ENCODE data around the gene NAPA.

Gene NAPA

DNA sequence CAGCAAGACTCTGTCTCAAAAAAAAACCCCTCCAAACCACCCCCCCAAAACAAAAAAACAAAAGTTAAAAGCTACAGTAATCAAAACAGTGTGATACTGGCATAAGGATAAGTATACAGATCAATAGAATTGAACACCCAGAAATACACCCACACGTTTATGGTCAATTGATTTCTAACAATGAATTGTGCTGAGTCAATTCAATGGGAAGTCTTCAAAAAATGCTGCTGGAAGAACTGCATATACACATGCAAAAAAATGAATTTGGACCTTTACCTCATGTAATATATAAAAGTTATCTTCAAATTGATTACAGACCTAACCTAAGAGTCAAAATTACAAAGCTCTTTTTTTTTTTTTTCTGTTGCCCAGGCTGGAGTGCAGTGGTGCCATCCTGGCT is 19.8 kb upstream of the NAPA start:
- H2BK120ac ChIP-seq (ENCODE audit: insufficient read depth, low read length, poor library complexity) = no peak overlapping the region

DNA sequence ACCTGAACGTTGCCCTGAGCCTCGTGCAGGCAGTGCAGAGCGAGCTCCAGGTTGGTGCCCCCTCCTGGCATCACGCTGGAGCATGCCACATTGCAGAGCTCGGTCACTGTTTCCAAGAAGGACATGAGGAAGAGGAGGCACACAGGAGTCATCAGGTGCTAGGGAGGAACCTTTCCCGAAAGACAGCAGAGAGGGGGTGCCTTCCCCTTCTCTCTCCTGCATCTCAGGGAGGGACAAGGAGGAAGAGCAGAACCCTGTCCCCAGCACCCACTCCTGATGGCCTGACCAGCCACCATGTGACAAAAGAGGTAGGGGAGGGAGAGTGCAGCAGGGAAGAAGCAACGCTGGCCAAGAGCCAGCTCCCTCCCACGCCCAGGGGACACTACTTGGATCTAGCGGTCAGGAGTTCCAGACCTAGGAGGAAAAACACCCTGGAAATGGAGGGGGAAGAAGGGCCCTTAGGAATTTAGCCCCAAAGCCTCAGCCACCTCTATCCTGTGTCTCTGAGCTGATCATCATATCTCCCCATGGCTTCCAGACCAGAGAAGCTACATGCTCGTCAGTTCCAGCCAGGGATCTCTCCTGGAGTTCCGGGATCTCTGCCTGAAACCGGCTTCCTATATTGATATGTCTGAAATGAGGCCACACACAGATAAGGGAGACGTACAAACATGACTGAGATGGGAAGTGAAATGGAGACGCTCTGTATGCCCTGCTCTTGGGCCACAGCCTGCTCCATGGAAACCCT is 17.0 kb upstream of the NAPA start:
- no peak overlapping the region for H4K8ac ChIP-seq (ENCODE audit: low read depth, low read length)
- no peaks in the 10 kb centered on the region for H3K4me1 ChIP-seq (ENCODE audit: control insufficient read depth in 1 of 2, insufficient read depth in 2 of 2, low read length in 2 of 2)
- no peak overlapping the region for H4K91ac ChIP-seq (ENCODE audit: low read depth, low read length)
- H2AFZ ChIP-seq (ENCODE audit: insufficient read depth, low read length, poor library complexity) = no peak overlapping the region
- H2AK5ac ChIP-seq (ENCODE audit: low read length) = no peak overlapping the region
- H3K4me3 ChIP-seq (ENCODE audit: low read depth, low read length) = no peak overlapping the region
- no peak overlapping the region for H3K4me2 ChIP-seq (ENCODE audit: low read length)
- H3K14ac ChIP-seq (ENCODE audit: low read length) = no peak overlapping the region
- H3K9ac ChIP-seq (ENCODE audit: low read length) = no peak overlapping the region
- WGBS (ENCODE audit: extremely low coverage, insufficient coverage, insufficient read length) = no CpG with 5 or more reads among the region's 14 CpGs
- H3K9me3 ChIP-seq (ENCODE audit: insufficient read depth, low read depth, low read length) = no peaks in the 10 kb centered on the region
- H3K27me3 ChIP-seq (ENCODE audit: insufficient read depth, low read length) = no peaks in the 10 kb centered on the region
- H2BK120ac ChIP-seq (ENCODE audit: insufficient read depth, low read length, poor library complexity) = no peak overlapping the region
- H3K27ac ChIP-seq (ENCODE audit: low read depth, low read length) = no peak overlapping the region
- H2BK12ac ChIP-seq (ENCODE audit: low read length) = no peak overlapping the region
- H2BK5ac ChIP-seq (ENCODE audit: low read depth, low read length, poor library complexity) = no peak overlapping the region
- no peak for DNase-seq
- H3K23ac ChIP-seq (ENCODE audit: low read length) = no peak overlapping the region
- no peak overlapping the region for H3K18ac ChIP-seq (ENCODE audit: low read length)
- H3K36me3 ChIP-seq (ENCODE audit: control insufficient read depth in 1 of 2, insufficient read depth in 2 of 2, low read length in 2 of 2) = no peaks in the 10 kb centered on the region
- H3K79me1 ChIP-seq (ENCODE audit: low read length) = no peaks in the 10 kb centered on the region
- H3K79me2 ChIP-seq (ENCODE audit: control insufficient read depth, insufficient read depth, low read length, poor library complexity) = no peaks in the 10 kb centered on the region
- no peak overlapping the region for H4K12ac ChIP-seq (ENCODE audit: low read depth, low read length)
- no peak overlapping the region for H3K4ac ChIP-seq (ENCODE audit: low read depth, low read length)

More for the DNA sequence above, 19.8 kb upstream of the NAPA start:
- no peak overlapping the region for H4K12ac ChIP-seq (ENCODE audit: low read depth, low read length)
- DNase-seq = no peak
- H3K4ac ChIP-seq (ENCODE audit: low read depth, low read length) = no peak overlapping the region
- H3K9me3 ChIP-seq (ENCODE audit: insufficient read depth, low read depth, low read length) = no peaks in the 10 kb centered on the region
- no peaks in the 10 kb centered on the region for H3K79me1 ChIP-seq (ENCODE audit: low read length)
- H2BK5ac ChIP-seq (ENCODE audit: low read depth, low read length, poor library complexity) = no peak overlapping the region
- no peak overlapping the region for H4K8ac ChIP-seq (ENCODE audit: low read depth, low read length)
- no peak overlapping the region for H3K4me3 ChIP-seq (ENCODE audit: low read depth, low read length)
- H3K23ac ChIP-seq (ENCODE audit: low read length) = no peak overlapping the region
- H3K18ac ChIP-seq (ENCODE audit: low read length) = no peak overlapping the region
- H3K4me2 ChIP-seq (ENCODE audit: low read length) = no peak overlapping the region
- no peaks in the 10 kb centered on the region for H3K36me3 ChIP-seq (ENCODE audit: control insufficient read depth in 1 of 2, insufficient read depth in 2 of 2, low read length in 2 of 2)
- H4K91ac ChIP-seq (ENCODE audit: low read depth, low read length) = no peak overlapping the region
- no peak overlapping the region for H3K27ac ChIP-seq (ENCODE audit: low read depth, low read length)
- no peak overlapping the region for H2AK5ac ChIP-seq (ENCODE audit: low read length)
- H2BK12ac ChIP-seq (ENCODE audit: low read length) = no peak overlapping the region
- no CpG with 5 or more reads among the region's 1 CpG for WGBS (ENCODE audit: extremely low coverage, insufficient coverage, insufficient read length)
- H3K79me2 ChIP-seq (ENCODE audit: control insufficient read depth, insufficient read depth, low read length, poor library complexity) = no peaks in the 10 kb centered on the region
- no peak overlapping the region for H2AFZ ChIP-seq (ENCODE audit: insufficient read depth, low read length, poor library complexity)
- no peaks in the 10 kb centered on the region for H3K4me1 ChIP-seq (ENCODE audit: control insufficient read depth in 1 of 2, insufficient read depth in 2 of 2, low read length in 2 of 2)
- H3K27me3 ChIP-seq (ENCODE audit: insufficient read depth, low read length) = no peaks in the 10 kb centered on the region
- H3K14ac ChIP-seq (ENCODE audit: low read length) = no peak overlapping the region
- no peak overlapping the region for H3K9ac ChIP-seq (ENCODE audit: low read length)

DNA sequence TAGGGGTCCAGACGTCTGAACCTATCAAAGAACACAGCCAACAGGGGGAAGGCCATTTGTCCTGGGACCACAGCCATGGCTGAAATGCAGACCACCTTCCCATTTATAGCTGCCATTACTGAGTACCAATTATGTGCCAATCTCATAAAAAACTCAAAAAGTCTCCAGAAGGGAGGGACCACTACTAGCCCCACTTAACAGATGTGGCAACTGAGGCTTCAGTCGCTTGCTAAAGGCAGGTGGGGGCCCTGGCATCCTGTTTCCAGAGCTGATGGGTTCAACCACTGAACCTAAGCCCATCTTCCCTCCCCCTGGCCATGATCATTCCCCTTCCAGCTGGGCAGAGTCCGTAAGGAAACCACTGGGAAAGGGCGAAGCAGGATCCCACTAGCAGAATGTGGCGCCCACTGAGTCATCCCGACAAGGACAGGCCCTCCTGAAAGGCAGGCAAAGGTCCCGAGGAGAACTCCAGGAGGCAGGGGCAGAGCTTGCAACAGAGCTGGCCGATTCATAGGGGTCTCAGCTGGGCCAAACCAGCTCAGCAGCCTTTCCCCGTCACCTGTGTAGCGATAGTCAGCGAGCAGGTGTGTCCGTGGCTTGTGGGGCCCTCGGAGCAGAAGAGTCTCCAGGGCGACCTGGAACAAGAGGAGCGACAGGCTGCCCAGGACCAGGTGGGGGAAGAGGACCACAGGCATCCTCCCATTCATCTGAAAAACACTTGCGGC is 14.3 kb upstream of the NAPA start:
- DNase-seq = no peak

DNA sequence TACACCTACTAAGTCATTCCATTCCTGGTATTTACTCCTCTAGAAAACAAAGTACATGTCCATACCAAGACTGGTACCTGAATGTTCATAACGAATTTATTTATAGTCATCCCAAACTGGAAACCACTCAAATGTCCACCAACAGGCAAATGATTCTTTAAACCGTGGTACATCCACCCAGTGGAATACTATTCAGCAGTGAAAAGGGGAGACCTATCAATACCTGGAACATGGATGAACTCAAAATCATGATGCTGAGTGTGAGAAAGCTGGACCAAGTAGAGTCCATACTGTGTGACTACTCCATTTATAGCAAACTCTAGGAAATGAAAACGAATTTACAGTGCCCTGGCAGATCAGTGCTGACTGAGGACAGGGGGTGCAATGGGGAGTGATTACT is 11.9 kb upstream of the NAPA start:
- H4K12ac ChIP-seq (ENCODE audit: low read depth, low read length) = no peak overlapping the region
- no peak overlapping the region for H2BK12ac ChIP-seq (ENCODE audit: low read length)
- H4K91ac ChIP-seq (ENCODE audit: low read depth, low read length) = no peak overlapping the region
- H3K27me3 ChIP-seq (ENCODE audit: insufficient read depth, low read length) = no peaks in the 10 kb centered on the region
- H3K9ac ChIP-seq (ENCODE audit: low read length) = no peak overlapping the region
- no peak for DNase-seq
- no peak overlapping the region for H3K4me2 ChIP-seq (ENCODE audit: low read length)
- H3K79me2 ChIP-seq (ENCODE audit: control insufficient read depth, insufficient read depth, low read length, poor library complexity) = no peaks in the 10 kb centered on the region
- peaks cover 0 to 2% of the 10 kb centered on the region in 2 experiments for H3K4me1 ChIP-seq (ENCODE audit: control insufficient read depth in 1 of 2, insufficient read depth in 2 of 2, low read length in 2 of 2)
- H2AK5ac ChIP-seq (ENCODE audit: low read length) = no peak overlapping the region
- no peak overlapping the region for H3K18ac ChIP-seq (ENCODE audit: low read length)
- no peaks in the 10 kb centered on the region for H3K79me1 ChIP-seq (ENCODE audit: low read length)
- H3K14ac ChIP-seq (ENCODE audit: low read length) = no peak overlapping the region
- H3K9me3 ChIP-seq (ENCODE audit: insufficient read depth, low read depth, low read length) = no peaks in the 10 kb centered on the region
- no peaks in the 10 kb centered on the region for H3K36me3 ChIP-seq (ENCODE audit: control insufficient read depth in 1 of 2, insufficient read depth in 2 of 2, low read length in 2 of 2)
- no peak overlapping the region for H3K4ac ChIP-seq (ENCODE audit: low read depth, low read length)
- H3K27ac ChIP-seq (ENCODE audit: low read depth, low read length) = no peak overlapping the region
- no peak overlapping the region for H2AFZ ChIP-seq (ENCODE audit: insufficient read depth, low read length, poor library complexity)
- H3K4me3 ChIP-seq (ENCODE audit: low read depth, low read length) = no peak overlapping the region
- WGBS (ENCODE audit: extremely low coverage, insufficient coverage, insufficient read length) = no CpG with 5 or more reads among the region's 3 CpGs
- no peak overlapping the region for H2BK120ac ChIP-seq (ENCODE audit: insufficient read depth, low read length, poor library complexity)
- no peak overlapping the region for H2BK5ac ChIP-seq (ENCODE audit: low read depth, low read length, poor library complexity)
- no peak overlapping the region for H3K23ac ChIP-seq (ENCODE audit: low read length)
- H4K8ac ChIP-seq (ENCODE audit: low read depth, low read length) = no peak overlapping the region

More for the DNA sequence above, 14.3 kb upstream of the NAPA start:
- H3K9ac ChIP-seq (ENCODE audit: low read length) = no peak overlapping the region
- H3K4me1 ChIP-seq (ENCODE audit: control insufficient read depth in 1 of 2, insufficient read depth in 2 of 2, low read length in 2 of 2) = no peaks in the 10 kb centered on the region
- H3K18ac ChIP-seq (ENCODE audit: low read length) = no peak overlapping the region
- H2AK5ac ChIP-seq (ENCODE audit: low read length) = no peak overlapping the region
- no peak overlapping the region for H4K91ac ChIP-seq (ENCODE audit: low read depth, low read length)
- no peak overlapping the region for H3K4ac ChIP-seq (ENCODE audit: low read depth, low read length)
- no peak overlapping the region for H3K4me2 ChIP-seq (ENCODE audit: low read length)
- H3K27me3 ChIP-seq (ENCODE audit: insufficient read depth, low read length) = no peaks in the 10 kb centered on the region
- no peaks in the 10 kb centered on the region for H3K36me3 ChIP-seq (ENCODE audit: control insufficient read depth in 1 of 2, insufficient read depth in 2 of 2, low read length in 2 of 2)
- H3K4me3 ChIP-seq (ENCODE audit: low read depth, low read length) = no peak overlapping the region
- H2BK120ac ChIP-seq (ENCODE audit: insufficient read depth, low read length, poor library complexity) = no peak overlapping the region
- no peak overlapping the region for H4K8ac ChIP-seq (ENCODE audit: low read depth, low read length)
- no peaks in the 10 kb centered on the region for H3K79me2 ChIP-seq (ENCODE audit: control insufficient read depth, insufficient read depth, low read length, poor library complexity)
- H4K12ac ChIP-seq (ENCODE audit: low read depth, low read length) = no peak overlapping the region
- no peaks in the 10 kb centered on the region for H3K9me3 ChIP-seq (ENCODE audit: insufficient read depth, low read depth, low read length)
- no peak overlapping the region for H3K23ac ChIP-seq (ENCODE audit: low read length)
- no CpG with 5 or more reads among the region's 16 CpGs for WGBS (ENCODE audit: extremely low coverage, insufficient coverage, insufficient read length)
- H2AFZ ChIP-seq (ENCODE audit: insufficient read depth, low read length, poor library complexity) = no peak overlapping the region
- H2BK5ac ChIP-seq (ENCODE audit: low read depth, low read length, poor library complexity) = no peak overlapping the region
- H3K14ac ChIP-seq (ENCODE audit: low read length) = no peak overlapping the region
- H2BK12ac ChIP-seq (ENCODE audit: low read length) = no peak overlapping the region
- H3K79me1 ChIP-seq (ENCODE audit: low read length) = no peaks in the 10 kb centered on the region
- no peak overlapping the region for H3K27ac ChIP-seq (ENCODE audit: low read depth, low read length)
